Neuronal stem cell (in vitro differentiated cells): ENCODE measurements around the gene MOBP.
"Not testable (repeated sequence)": the region's sequence is repeated elsewhere in the genome, so short reads cannot be mapped to it uniquely, and the experiment has no call there.

Source experiments
- DNase-seq: peaks from one replicate; pipeline ENCODE4 v3.0.0-alpha.2; 2013; ENCODE audit warnings: low spot score
- H2AFZ ChIP-seq: one replicate; pipeline ENCODE4 v1.6.1; 2013; ENCODE audit warnings: mild to moderate bottlenecking, low read length, inconsistent platforms
- H2AK5ac ChIP-seq: 2 replicates; pipeline ENCODE4 v1.6.1; 2013; ENCODE audit warnings: low read depth, mild to moderate bottlenecking, inconsistent platforms, low read length, moderate library complexity, mixed read lengths
- H2BK120ac ChIP-seq: 2 replicates; pipeline ENCODE4 v1.6.1; 2013; ENCODE audit warnings: low read depth, mild to moderate bottlenecking, inconsistent platforms, low read length, moderate library complexity, mixed read lengths
- H2BK12ac ChIP-seq: one replicate; pipeline ENCODE4 v1.6.1; 2013; ENCODE audit warnings: low read length, inconsistent platforms
- H2BK15ac ChIP-seq: 2 replicates; pipeline ENCODE4 v1.6.1; 2013; ENCODE audit warnings: mild to moderate bottlenecking, low read length, inconsistent platforms, mixed read lengths
- H2BK5ac ChIP-seq: one replicate; pipeline ENCODE4 v1.6.1; 2013; ENCODE audit warnings: inconsistent platforms, mild to moderate bottlenecking, low read length, moderate library complexity
- H3K14ac ChIP-seq: one replicate; pipeline ENCODE4 v1.6.1; 2013; ENCODE audit warnings: low read length, inconsistent platforms
- H3K18ac ChIP-seq: 2 replicates; pipeline ENCODE4 v1.6.1; 2013; ENCODE audit warnings: low read length, inconsistent platforms
- H3K23ac ChIP-seq: 2 replicates; pipeline ENCODE4 v1.6.1; 2013; ENCODE audit warnings: low read depth, mild to moderate bottlenecking, mixed read lengths, low read length, inconsistent platforms; ENCODE audit not compliant: poor library complexity
- H3K27ac ChIP-seq: replicated peaks from 3 replicates; pipeline ENCODE4 v1.5.1; 2013; ENCODE audit warnings: low read length, inconsistent platforms
- H3K27me3 ChIP-seq, 3 experiments: 2 replicates each; pipeline ENCODE4 v1.6.1; 2013; ENCODE audit warnings: low read length in 3 of 3, mild to moderate bottlenecking in 2 of 3, inconsistent platforms in 1 of 3, low read depth in 1 of 3, mixed read lengths in 1 of 3, moderate library complexity in 1 of 3; ENCODE audit not compliant: control insufficient read depth in 3 of 3, insufficient read depth in 3 of 3
- H3K36me3 ChIP-seq, 2 donors: replicated peaks in 1 of 2; 2 replicates each; pipeline ENCODE4 v1.6.1; 2013; ENCODE audit warnings: low read length in 2 of 2; ENCODE audit not compliant: control insufficient read depth in 2 of 2, insufficient read depth in 2 of 2
- H3K4ac ChIP-seq: 2 replicates; pipeline ENCODE4 v1.6.1; 2013; ENCODE audit warnings: inconsistent platforms, mild to moderate bottlenecking, low read length, moderate library complexity
- H3K4me1 ChIP-seq, 2 donors: 1 replicate in 1 of 2; 2 replicates in 1 of 2; pipeline ENCODE4 v1.6.1; 2013; ENCODE audit warnings: low read length in 2 of 2, low read depth in 1 of 2; ENCODE audit not compliant: control insufficient read depth in 2 of 2, insufficient read depth in 1 of 2
- H3K4me2 ChIP-seq: one replicate; pipeline ENCODE4 v1.6.1; 2013; ENCODE audit warnings: mild to moderate bottlenecking, low read length, inconsistent platforms; ENCODE audit not compliant: insufficient read depth, poor library complexity, severe bottlenecking
- H3K4me3 ChIP-seq, 2 donors: 2 replicates each; pipeline ENCODE4 v1.5.1; 2013; ENCODE audit warnings: low read length in 2 of 2, mild to moderate bottlenecking in 2 of 2, inconsistent platforms in 1 of 2, moderate library complexity in 1 of 2
- H3K79me1 ChIP-seq: one replicate; pipeline ENCODE4 v1.6.1; 2013; ENCODE audit warnings: low read depth, mild to moderate bottlenecking, inconsistent platforms, low read length, moderate library complexity
- H3K9ac ChIP-seq: one replicate; pipeline ENCODE4 v1.6.1; 2013; ENCODE audit warnings: mild to moderate bottlenecking, low read depth, low read length, inconsistent platforms; ENCODE audit not compliant: poor library complexity
- H3K9me3 ChIP-seq, 2 donors: replicated peaks in 1 of 2; 2 replicates each; pipeline versions ENCODE3 to v1.6.1; 2013; ENCODE audit warnings: low read length in 2 of 2, mild to moderate bottlenecking in 2 of 2, inconsistent platforms in 1 of 2, low read depth in 1 of 2, mixed read lengths in 1 of 2, moderate library complexity in 1 of 2; ENCODE audit not compliant: control insufficient read depth in 2 of 2, insufficient read depth in 1 of 2
- H4K8ac ChIP-seq: one replicate; pipeline ENCODE4 v1.6.1; 2013; ENCODE audit warnings: low read depth, mild to moderate bottlenecking, inconsistent platforms, low read length, moderate library complexity
- H4K91ac ChIP-seq: one replicate; pipeline ENCODE4 v1.6.1; 2013; ENCODE audit warnings: low read length, low read depth, mild to moderate bottlenecking, inconsistent platforms; ENCODE audit not compliant: poor library complexity
- WGBS, 2 donors: extraction: QIAGEN DNeasy Blood & Tissue Kit; methylation state at CpG; one replicate each; pipeline ENCODE4 v1.1.7; 2013; ENCODE audit warnings: missing lambda C conversion rate in 2 of 2, mixed read lengths in 1 of 2; ENCODE audit not compliant: insufficient read length in 2 of 2, insufficient replicate concordance in 1 of 2; ENCODE audit errors: extremely low coverage in 2 of 2; 5-methylcytosine and 5-hydroxymethylcytosine counted together

The MOBP gene

GRCh38 chr3:39456159-39456558 lies 11.3 kb upstream of the MOBP start:
- H3K27ac ChIP-seq = no peak overlapping the region
- H3K23ac ChIP-seq = no peak overlapping the region
- no peak overlapping the region for H2BK12ac ChIP-seq
- H3K4me3 ChIP-seq = no peak overlapping the region
- no peaks in the 10 kb centered on the region for H3K79me1 ChIP-seq
- no peak overlapping the region for H2BK15ac ChIP-seq
- H3K9me3 ChIP-seq = no peaks in the 10 kb centered on the region
- H4K8ac ChIP-seq = no peak overlapping the region
- H3K4ac ChIP-seq = peak overlapping the region; percentile 53
- H2AK5ac ChIP-seq = no peak overlapping the region
- no CpG with 5 or more reads among the region's 20 CpGs for WGBS, 2 donors
- H2AFZ ChIP-seq = no peak overlapping the region
- H3K14ac ChIP-seq = no peak overlapping the region
- DNase-seq = no peak
- no peaks in the 10 kb centered on the region for H3K27me3 ChIP-seq
- no peaks in the 10 kb centered on the region for H3K36me3 ChIP-seq
- no peak overlapping the region for H3K9ac ChIP-seq
- no peak overlapping the region for H2BK120ac ChIP-seq
- no peak overlapping the region for H2BK5ac ChIP-seq
- peak overlapping the region; percentile 22 for H3K18ac ChIP-seq
- peaks cover 0 to 2% of the 10 kb centered on the region in 2 donors for H3K4me1 ChIP-seq
- H3K4me2 ChIP-seq = no peak overlapping the region
- no peak overlapping the region for H4K91ac ChIP-seq

GRCh38 chr3:39457361-39457760 lies 10.1 kb upstream of the MOBP start:
- H3K23ac ChIP-seq = no peak overlapping the region
- H2BK5ac ChIP-seq = no peak overlapping the region
- no peak for DNase-seq
- H4K8ac ChIP-seq = no peak overlapping the region
- H2AFZ ChIP-seq = no peak overlapping the region
- no peak overlapping the region for H3K14ac ChIP-seq
- no peaks in the 10 kb centered on the region for H3K79me1 ChIP-seq
- no peaks in the 10 kb centered on the region for H3K36me3 ChIP-seq
- WGBS, 2 donors = no CpG with 5 or more reads among the region's 9 CpGs
- no peak overlapping the region for H3K4me3 ChIP-seq
- H3K27ac ChIP-seq = no peak overlapping the region
- H2BK120ac ChIP-seq = no peak overlapping the region
- no peak overlapping the region for H3K18ac ChIP-seq
- no peaks in the 10 kb centered on the region for H3K9me3 ChIP-seq
- H3K9ac ChIP-seq = no peak overlapping the region
- H3K4me2 ChIP-seq = no peak overlapping the region
- no peak overlapping the region for H2AK5ac ChIP-seq
- H4K91ac ChIP-seq = no peak overlapping the region
- H3K4ac ChIP-seq = no peak overlapping the region
- H3K27me3 ChIP-seq = no peaks in the 10 kb centered on the region
- no peak overlapping the region for H2BK15ac ChIP-seq
- peaks cover 0 to 2% of the 10 kb centered on the region in 2 donors for H3K4me1 ChIP-seq
- no peak overlapping the region for H2BK12ac ChIP-seq

GRCh38 chr3:39458579-39458978 lies 8.9 kb upstream of the MOBP start:
- H4K91ac ChIP-seq, H3K27ac ChIP-seq, H4K8ac ChIP-seq, H3K4me3 ChIP-seq, H2AFZ ChIP-seq, H2BK12ac ChIP-seq, H3K27me3 ChIP-seq, DNase-seq, H2BK120ac ChIP-seq, H2BK15ac ChIP-seq, H3K9me3 ChIP-seq, H3K4ac ChIP-seq, H3K4me2 ChIP-seq, H3K9ac ChIP-seq, H2BK5ac ChIP-seq, H3K18ac ChIP-seq, H3K4me1 ChIP-seq, H2AK5ac ChIP-seq, H3K14ac ChIP-seq, H3K23ac ChIP-seq, H3K36me3 ChIP-seq, H3K79me1 ChIP-seq: not testable (repeated sequence)
- WGBS, 2 donors = no CpG with 5 or more reads among the region's 5 CpGs

GRCh38 chr3:39460677-39461076 lies 6.8 kb upstream of the MOBP start:
- peaks cover 0 to 2% of the 10 kb centered on the region in 2 donors for H3K4me1 ChIP-seq
- no peak for DNase-seq
- H4K8ac ChIP-seq = no peak overlapping the region

More at GRCh38 chr3:39460677-39461076, 6.8 kb upstream of the MOBP start:
- H3K4me3 ChIP-seq = no peak overlapping the region
- no peaks in the 10 kb centered on the region for H3K27me3 ChIP-seq
- H3K36me3 ChIP-seq = no peaks in the 10 kb centered on the region
- no peak overlapping the region for H3K27ac ChIP-seq
- H2BK5ac ChIP-seq = no peak overlapping the region
- no peak overlapping the region for H3K9ac ChIP-seq
- H3K18ac ChIP-seq = no peak overlapping the region
- no peak overlapping the region for H4K91ac ChIP-seq
- peaks cover 0 to 1% of the 10 kb centered on the region in 2 donors for H3K9me3 ChIP-seq
- H3K23ac ChIP-seq = no peak overlapping the region
- WGBS, 2 donors = no CpG with 5 or more reads among the region's 2 CpGs
- no peak overlapping the region for H2BK12ac ChIP-seq
- no peak overlapping the region for H3K4me2 ChIP-seq
- H3K14ac ChIP-seq = no peak overlapping the region
- H3K4ac ChIP-seq = no peak overlapping the region
- no peak overlapping the region for H2BK15ac ChIP-seq
- no peaks in the 10 kb centered on the region for H3K79me1 ChIP-seq
- no peak overlapping the region for H2AFZ ChIP-seq
- no peak overlapping the region for H2AK5ac ChIP-seq
- no peak overlapping the region for H2BK120ac ChIP-seq
